Right atrium auricular region (tissue), 2 donors: ENCODE measurements around the gene PPP1R10. TPM values are rescaled to one million over a fixed set of nuclear protein-coding genes. Genes with fewer than 3 reads are reported as not detected.

Experiments
- DNase-seq: peaks from one replicate; pipeline ENCODE4 v3.0.0-alpha.2; 2019; ENCODE audit warnings: low spot score
- H3K27ac ChIP-seq, 2 donors: fragments of 200-600 bp; sonication (generic); 1 replicate in 1 of 2; 2 replicates in 1 of 2; pipeline ENCODE4 v1.5.1; 2016 to 2019
- H3K27me3 ChIP-seq, 2 donors: fragments of 200-600 bp; sonication (generic); one replicate each; pipeline versions ENCODE4 v1.5.1 to v1.6.0; 2017 to 2019
- H3K36me3 ChIP-seq: fragments of 200-600 bp; sonication (generic); one replicate; pipeline ENCODE4 v1.5.1; 2016
- H3K4me1 ChIP-seq, 2 donors: fragments of 200-600 bp; sonication (generic); one replicate each; pipeline versions ENCODE4 v1.5.1 to v1.6.0; 2017 to 2019
- H3K4me3 ChIP-seq, 2 donors: fragments of 200-600 bp; sonication (generic); 1 replicate in 1 of 2; 2 replicates in 1 of 2; pipeline ENCODE4 v1.5.1; 2017 to 2019; ENCODE audit warnings: mild to moderate bottlenecking in 1 of 2, moderate library complexity in 1 of 2
- H3K9me3 ChIP-seq, 2 donors: fragments of 200-600 bp; sonication (generic); one replicate each; pipeline ENCODE4 v1.5.1; 2019
- total RNA-seq, 2 donors: library from RNA; depleted of rRNA; stranded (reverse); fragments of >200 nt; gene quantifications; one replicate each; pipeline ENCODE4 v1.1.0, GENCODE V29; 2016
- TF ChIP-seq, protein P1 (sequence below), 2 donors: fragments of 200-600 bp; sonication (generic); IDR thresholded peaks; one replicate each; pipeline ENCODE4 v1.5.1; 2019; ENCODE audit warnings: antibody characterized with exemption in 2 of 2

The PPP1R10 gene
- total RNA-seq, 2 donors from 2014 or later: 18.4 to 20.6 TPM

DNA sequence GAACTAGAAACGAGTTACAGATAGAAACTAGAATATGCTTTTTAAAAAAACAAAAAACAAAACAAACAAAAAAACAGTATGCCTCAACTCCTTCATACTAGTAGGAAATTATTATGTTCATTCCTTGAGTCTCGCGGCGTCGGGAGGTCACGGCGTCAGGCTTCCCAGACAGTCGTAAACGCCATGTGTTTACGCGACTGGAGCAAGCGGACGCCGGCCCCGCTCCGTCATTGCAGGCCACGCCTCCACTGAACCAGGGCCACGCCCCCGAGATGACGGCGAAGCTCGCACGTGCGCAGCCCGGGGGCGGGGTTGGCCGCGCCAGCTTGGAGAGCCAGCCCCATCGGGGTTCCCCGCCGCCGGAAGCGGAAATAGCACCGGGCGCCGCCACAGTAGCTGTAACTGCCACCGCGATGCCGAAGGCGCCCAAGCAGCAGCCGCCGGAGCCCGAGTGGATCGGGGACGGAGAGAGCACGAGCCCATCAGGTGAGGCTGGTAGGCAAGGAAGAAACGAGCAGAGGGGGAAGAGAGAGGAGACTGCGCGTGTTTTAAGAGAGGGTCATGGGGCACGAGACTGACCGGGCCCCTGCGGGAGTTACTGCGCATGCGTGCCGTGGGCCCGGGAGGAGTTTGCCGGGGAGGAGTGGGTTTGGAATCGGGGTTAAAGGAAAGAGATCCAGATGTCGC lies 45.8 kb downstream of the PPP1R10 start, which contains the start of gene ABCF1:
ABCF1 (plus strand) TSS at position 368 of the 687 bp plus-strand sequence; CDS start at position 414, 46 bp downstream.
- peak; percentile 98 for DNase-seq
- H3K36me3 ChIP-seq: no peaks in the 10 kb centered on the region
- no peaks in the 10 kb centered on the region for H3K9me3 ChIP-seq
- TF ChIP-seq, protein P1, sequence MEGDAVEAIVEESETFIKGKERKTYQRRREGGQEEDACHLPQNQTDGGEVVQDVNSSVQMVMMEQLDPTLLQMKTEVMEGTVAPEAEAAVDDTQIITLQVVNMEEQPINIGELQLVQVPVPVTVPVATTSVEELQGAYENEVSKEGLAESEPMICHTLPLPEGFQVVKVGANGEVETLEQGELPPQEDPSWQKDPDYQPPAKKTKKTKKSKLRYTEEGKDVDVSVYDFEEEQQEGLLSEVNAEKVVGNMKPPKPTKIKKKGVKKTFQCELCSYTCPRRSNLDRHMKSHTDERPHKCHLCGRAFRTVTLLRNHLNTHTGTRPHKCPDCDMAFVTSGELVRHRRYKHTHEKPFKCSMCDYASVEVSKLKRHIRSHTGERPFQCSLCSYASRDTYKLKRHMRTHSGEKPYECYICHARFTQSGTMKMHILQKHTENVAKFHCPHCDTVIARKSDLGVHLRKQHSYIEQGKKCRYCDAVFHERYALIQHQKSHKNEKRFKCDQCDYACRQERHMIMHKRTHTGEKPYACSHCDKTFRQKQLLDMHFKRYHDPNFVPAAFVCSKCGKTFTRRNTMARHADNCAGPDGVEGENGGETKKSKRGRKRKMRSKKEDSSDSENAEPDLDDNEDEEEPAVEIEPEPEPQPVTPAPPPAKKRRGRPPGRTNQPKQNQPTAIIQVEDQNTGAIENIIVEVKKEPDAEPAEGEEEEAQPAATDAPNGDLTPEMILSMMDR (IDR thresholded peaks at IDR 0.05): no peak
- no peaks in the 10 kb centered on the region for H3K27me3 ChIP-seq
- H3K4me3 ChIP-seq: peak within 1 kb of the TSS; percentile 53 to 67
- H3K27ac ChIP-seq: peak within 1 kb of the TSS; percentile 81 to 96
- peaks cover 0 to 30% of the 10 kb centered on the region in 2 donors for H3K4me1 ChIP-seq

DNA sequence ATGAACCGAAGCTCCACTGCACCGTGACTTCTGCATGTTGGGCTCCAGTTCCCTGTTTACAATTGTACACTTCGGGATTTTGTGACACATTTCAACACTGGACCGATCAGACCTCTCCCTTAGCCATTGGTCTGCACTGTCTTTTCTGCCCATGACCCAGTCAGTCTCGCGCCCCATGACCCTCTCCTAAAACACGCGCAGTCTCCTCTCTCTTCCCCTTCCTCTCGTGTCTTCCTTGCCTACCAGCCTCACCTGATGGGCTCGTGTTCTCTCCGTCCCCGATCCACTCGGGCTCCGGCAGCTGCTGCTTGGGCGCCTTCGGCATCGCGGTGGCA lies 46.3 kb downstream of the PPP1R10 start:
- DNase-seq: no peak
- Histone ChIP-seq H3K27me3 (no peaks in the 10 kb centered on the region), H3K36me3 (no peaks in the 10 kb centered on the region), H3K27ac (peak overlapping the region; percentile 81 to 96), H3K9me3 (no peaks in the 10 kb centered on the region), H3K4me3 (peak overlapping the region; percentile 53 to 67), H3K4me1 (peaks cover 0 to 30% of the 10 kb centered on the region in 2 donors)
- TF ChIP-seq, protein P1 (IDR thresholded peaks at IDR 0.05): no peak

DNA sequence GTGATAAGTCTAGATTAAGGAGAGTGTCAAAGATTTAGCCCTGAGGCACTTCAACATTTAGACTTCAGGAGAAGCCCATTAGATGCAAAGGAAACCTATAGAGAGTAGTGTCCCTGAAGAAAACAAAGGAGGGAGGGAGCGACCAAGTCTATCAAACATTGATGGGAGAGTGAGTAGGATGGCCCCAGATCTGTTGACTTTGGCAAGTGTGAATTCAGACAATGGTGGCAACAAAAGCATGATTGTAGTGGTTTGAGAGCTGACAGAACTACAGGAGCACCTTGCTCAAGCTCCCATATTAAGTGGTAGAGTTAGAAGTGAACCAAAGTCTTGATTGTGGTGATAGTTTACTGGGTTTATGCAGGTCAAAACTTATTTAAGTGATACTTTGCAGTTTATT lies 46.8 kb downstream of the PPP1R10 start:
- TF ChIP-seq, protein P1 (IDR thresholded peaks at IDR 0.05): no peak
- peaks cover 0 to 30% of the 10 kb centered on the region in 2 donors for H3K4me1 ChIP-seq

DNA sequence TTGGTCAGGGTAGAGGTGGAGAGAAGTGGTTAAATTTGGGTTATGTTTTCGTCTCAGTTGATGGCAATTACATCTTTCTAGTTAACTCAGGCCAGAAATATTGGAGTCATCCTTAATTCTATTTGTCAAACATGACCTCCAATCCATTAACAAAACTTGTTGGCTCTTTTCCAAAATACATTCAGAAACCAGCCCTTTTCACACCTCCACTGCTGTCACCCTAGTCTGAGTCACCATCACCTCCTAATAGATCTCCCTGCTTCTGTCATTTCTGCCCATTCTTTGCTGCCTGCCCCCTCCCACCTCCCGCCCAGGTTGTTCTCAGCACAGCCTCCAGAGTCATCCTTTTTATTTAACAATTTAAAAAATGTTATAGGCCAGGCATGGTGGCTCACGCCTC lies 48.8 kb downstream of the PPP1R10 start:
- DNase-seq: no peak
- H3K4me3 ChIP-seq: no peak overlapping the region
- H3K36me3 ChIP-seq: peaks cover under 1% of the 10 kb centered on the region
- H3K27me3 ChIP-seq: no peaks in the 10 kb centered on the region
- peaks cover 0 to 24% of the 10 kb centered on the region in 2 donors for H3K4me1 ChIP-seq
- H3K9me3 ChIP-seq: no peaks in the 10 kb centered on the region
- TF ChIP-seq, protein P1 (IDR thresholded peaks at IDR 0.05): no peak
- no peak overlapping the region for H3K27ac ChIP-seq

More for the DNA sequence above, 46.8 kb downstream of the PPP1R10 start:
- H3K9me3 ChIP-seq: no peaks in the 10 kb centered on the region
- H3K4me3 ChIP-seq: peak overlapping the region; percentile 53 to 67
- no peak for DNase-seq
- H3K27me3 ChIP-seq: no peaks in the 10 kb centered on the region
- H3K36me3 ChIP-seq: no peaks in the 10 kb centered on the region
- H3K27ac ChIP-seq: peak overlapping the region; percentile 81 to 96

GRCh38 chr6:30565772-30566171 lies 51.3 kb downstream of the PPP1R10 start:
- no peak overlapping the region for H3K4me3 ChIP-seq
- H3K27me3 ChIP-seq: no peaks in the 10 kb centered on the region
- peaks cover 16% of the 10 kb centered on the region for H3K36me3 ChIP-seq
- no peak overlapping the region for H3K27ac ChIP-seq
- DNase-seq: no peak
- H3K9me3 ChIP-seq: no peaks in the 10 kb centered on the region
- TF ChIP-seq, protein P1 (IDR thresholded peaks at IDR 0.05): no peak
- peaks cover 0 to 8% of the 10 kb centered on the region in 2 donors for H3K4me1 ChIP-seq

- no peaks in the 10 kb centered on the region for H3K9me3 ChIP-seq
- H3K27ac ChIP-seq: no peak overlapping the region
- H3K4me3 ChIP-seq: no peak overlapping the region
- TF ChIP-seq, protein P1 (IDR thresholded peaks at IDR 0.05): no peak
- DNase-seq: no peak
- no peaks in the 10 kb centered on the region for H3K27me3 ChIP-seq
- no peaks in the 10 kb centered on the region for H3K4me1 ChIP-seq
- peaks cover 16% of the 10 kb centered on the region for H3K36me3 ChIP-seq
Measured at GRCh38 chr6:30564114-30564513, 52.9 kb downstream of the PPP1R10 start.
